ENCODE results near the gene CAMK2N1.
A peak's percentile ranks its signal among the peaks of the same experiment; 100 is the strongest.

The CAMK2N1 gene

GRCh38 chr1:20454004-20454403 is 32.0 kb downstream of the CAMK2N1 start:
- no peak for TF ChIP-seq CTCF (conservative IDR thresholded peaks at IDR 0.05; ENCODE audit: low read length)
- no peak for DNase-seq (ENCODE audit: low read depth)
- H3K4me3 ChIP-seq (ENCODE audit: low read length) = no peak overlapping the region

- peak; percentile 86 for DNase-seq (ENCODE audit: low read depth)
- TF ChIP-seq CTCF (conservative IDR thresholded peaks at IDR 0.05; ENCODE audit: low read length) = no peak
- no peak overlapping the region for H3K4me3 ChIP-seq (ENCODE audit: low read length)
Observed at GRCh38 chr1:20449735-20450311, 36.2 kb downstream of the CAMK2N1 start.

GRCh38 chr1:20448671-20449071 is 37.3 kb downstream of the CAMK2N1 start:
- no peak for DNase-seq (ENCODE audit: low read depth)
- TF ChIP-seq CTCF (conservative IDR thresholded peaks at IDR 0.05; ENCODE audit: low read length) = no peak
- no peak overlapping the region for H3K4me3 ChIP-seq (ENCODE audit: low read length)

GRCh38 chr1:20447794-20448193 is 38.2 kb downstream of the CAMK2N1 start:
- no peak for DNase-seq (ENCODE audit: low read depth)
- TF ChIP-seq CTCF (conservative IDR thresholded peaks at IDR 0.05; ENCODE audit: low read length) = no peak
- H3K4me3 ChIP-seq (ENCODE audit: low read length) = no peak overlapping the region

- no peak for TF ChIP-seq CTCF (conservative IDR thresholded peaks at IDR 0.05; ENCODE audit: low read length)
- H3K4me3 ChIP-seq (ENCODE audit: low read length) = no peak overlapping the region
- peak; percentile 25 for DNase-seq (ENCODE audit: low read depth)
Observed at GRCh38 chr1:20446796-20447195, 39.2 kb downstream of the CAMK2N1 start.

GRCh38 chr1:20445956-20446355 is 40.1 kb downstream of the CAMK2N1 start:
- no peak for DNase-seq (ENCODE audit: low read depth)
- no peak for TF ChIP-seq CTCF (conservative IDR thresholded peaks at IDR 0.05; ENCODE audit: low read length)
- no peak overlapping the region for H3K4me3 ChIP-seq (ENCODE audit: low read length)

- H3K4me3 ChIP-seq (ENCODE audit: low read length) = no peak overlapping the region
- TF ChIP-seq CTCF (conservative IDR thresholded peaks at IDR 0.05; ENCODE audit: low read length) = no peak
- DNase-seq (ENCODE audit: low read depth) = no peak
Observed at GRCh38 chr1:20443703-20444586, 42.1 kb downstream of the CAMK2N1 start.
